NCI-H1694 treated with DMSO at 0.1 percent for 48 hours (cell line): Measurements from ENCODE around the gene C11orf52.
A peak's percentile ranks its signal among the peaks of the same experiment; 100 is the strongest.

Experiments used
- DNase-seq: peaks from one replicate; lab custom pipeline; 2025; lab: John Stamatoyannopoulos, UW

C11orf52 gene

GRCh38 chr11:111939836-111940604, 21.3 kb downstream of the C11orf52 start:
- DNase-seq: peak; percentile 29

DNA sequence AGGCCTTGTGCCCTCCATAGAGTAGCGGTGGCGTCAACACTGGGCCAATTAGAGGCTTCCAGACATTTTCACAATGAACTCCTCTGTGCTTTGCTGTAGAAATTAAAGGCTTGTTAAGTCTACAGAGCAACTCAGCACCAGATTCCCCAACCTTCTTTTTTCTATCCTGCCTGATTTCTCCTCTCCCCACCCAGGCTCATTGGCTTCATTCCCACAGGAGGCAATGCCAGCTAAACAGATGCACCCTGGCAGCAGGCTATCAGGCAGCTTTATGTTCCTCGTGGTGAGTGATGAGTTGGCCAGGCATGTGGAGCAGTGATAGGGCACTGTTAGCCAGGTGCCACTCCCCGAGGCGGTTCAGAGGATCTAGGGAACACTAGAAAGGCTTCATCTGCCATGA, 23.2 kb downstream of the C11orf52 start:
- DNase-seq: peak; percentile 68

DNA sequence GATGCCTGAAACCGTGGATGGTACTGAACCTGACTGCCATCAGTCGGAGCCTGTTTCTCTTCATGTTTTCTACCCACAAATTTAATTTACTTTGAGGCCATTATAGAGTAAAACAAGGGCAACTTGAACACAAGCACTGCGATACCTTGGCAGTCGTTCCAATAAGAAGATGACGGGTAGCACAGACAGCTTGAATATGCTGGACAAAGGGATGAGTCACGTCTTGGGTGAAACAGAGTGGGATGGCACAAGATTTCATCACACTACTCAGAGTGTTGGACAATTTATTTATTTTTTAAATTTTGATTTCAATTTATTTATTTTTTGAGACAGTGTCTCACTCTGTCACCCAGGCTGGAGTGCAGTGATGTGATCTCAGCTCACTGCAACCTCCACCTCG, 24.1 kb downstream of the C11orf52 start:
- DNase-seq: no peak

GRCh38 chr11:111944139-111944538, 25.4 kb downstream of the C11orf52 start:
- no peak for DNase-seq

- DNase-seq: no peak
Measured at GRCh38 chr11:111944651-111945051, 25.9 kb downstream of the C11orf52 start.

DNA sequence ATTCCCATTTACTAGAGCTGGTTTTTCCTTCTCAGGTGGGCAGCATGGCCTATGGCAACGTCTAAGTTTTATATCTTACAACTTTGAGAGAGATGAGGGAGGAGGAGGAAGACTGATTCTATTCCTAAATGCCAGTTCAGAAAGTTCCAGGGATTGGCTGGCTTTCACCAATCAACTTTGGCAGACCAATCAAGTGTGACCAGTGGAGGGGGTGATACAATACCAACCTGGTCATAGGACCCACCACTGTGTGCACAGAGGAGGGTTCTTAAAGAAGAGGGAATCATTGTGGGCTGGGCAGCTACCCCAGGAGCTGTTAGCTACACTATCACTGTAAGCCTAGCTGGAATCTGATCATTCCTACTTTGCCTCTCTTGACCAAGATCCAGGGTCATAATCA, 26.5 kb downstream of the C11orf52 start:
- DNase-seq: no peak

DNA sequence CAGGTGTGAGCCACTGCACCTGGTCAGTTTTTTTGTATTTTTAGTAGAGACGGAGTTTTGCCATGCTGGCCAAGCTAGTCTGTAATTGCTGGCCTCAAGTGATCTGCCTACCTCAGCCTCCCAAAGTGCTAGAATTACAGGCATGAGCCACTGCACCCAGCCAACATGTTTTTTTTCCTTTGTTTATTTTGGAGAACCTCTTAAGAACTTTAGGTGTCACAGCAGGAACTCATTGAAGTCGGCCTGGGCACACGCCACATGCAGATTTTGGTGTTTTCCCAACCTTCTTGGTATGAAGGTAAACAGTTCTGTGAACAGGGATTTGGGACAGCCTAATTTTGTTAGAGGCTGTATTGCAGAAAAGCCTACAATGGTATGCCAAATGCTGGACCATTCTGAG, 27.8 kb downstream of the C11orf52 start:
- DNase-seq: no peak

- no peak for DNase-seq
Measured at GRCh38 chr11:111947143-111947542, 28.4 kb downstream of the C11orf52 start.

GRCh38 chr11:111949519-111950426, 31.1 kb downstream of the C11orf52 start:
- no peak for DNase-seq

GRCh38 chr11:111951565-111951964, 32.9 kb downstream of the C11orf52 start:
- no peak for DNase-seq

DNA sequence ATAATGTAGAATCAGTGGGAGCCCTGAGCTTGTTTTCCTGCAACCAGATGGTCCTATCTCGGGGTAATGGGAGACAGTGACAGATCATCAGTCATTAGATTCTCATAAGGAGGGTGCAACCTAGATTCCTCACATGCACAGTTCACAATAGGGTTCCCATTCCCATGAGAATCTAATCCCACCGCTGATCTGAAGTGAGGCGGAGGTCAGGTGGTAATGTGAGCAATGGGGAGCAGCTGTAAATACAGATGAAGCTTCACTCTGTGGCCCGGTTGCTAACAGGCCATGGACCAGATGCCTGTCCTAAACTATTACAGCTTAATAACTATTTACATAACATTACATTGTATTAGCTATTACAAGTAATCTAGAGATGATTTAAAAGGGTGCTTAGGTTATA, 35.4 kb downstream of the C11orf52 start:
- no peak for DNase-seq

- DNase-seq: peak; percentile 30
Measured at GRCh38 chr11:111957663-111958444, 39.1 kb downstream of the C11orf52 start.

GRCh38 chr11:111960916-111961315, 42.2 kb downstream of the C11orf52 start:
- DNase-seq: no peak

GRCh38 chr11:111961389-111962300, 42.9 kb downstream of the C11orf52 start:
- no peak for DNase-seq

DNA sequence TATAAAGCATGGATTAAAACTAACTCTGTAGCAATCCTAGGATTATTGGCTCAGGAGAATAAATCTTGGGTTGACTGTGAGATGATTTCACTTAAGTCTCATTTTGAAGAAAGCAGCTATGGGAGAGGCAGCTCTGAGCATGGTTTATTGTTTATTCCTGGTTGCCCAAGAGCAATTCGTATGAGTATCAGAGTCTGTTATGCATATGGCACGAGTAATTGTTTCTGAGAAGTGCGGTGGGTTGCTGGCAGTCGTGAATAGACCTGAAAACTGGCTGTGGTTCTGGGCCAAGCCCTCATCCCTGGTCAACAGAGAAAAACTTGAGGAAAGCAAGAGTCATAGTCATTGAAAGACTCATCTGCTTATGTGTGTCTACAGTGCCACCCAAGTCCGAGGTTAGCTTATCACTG, 45.2 kb downstream of the C11orf52 start:
- no peak for DNase-seq

DNA sequence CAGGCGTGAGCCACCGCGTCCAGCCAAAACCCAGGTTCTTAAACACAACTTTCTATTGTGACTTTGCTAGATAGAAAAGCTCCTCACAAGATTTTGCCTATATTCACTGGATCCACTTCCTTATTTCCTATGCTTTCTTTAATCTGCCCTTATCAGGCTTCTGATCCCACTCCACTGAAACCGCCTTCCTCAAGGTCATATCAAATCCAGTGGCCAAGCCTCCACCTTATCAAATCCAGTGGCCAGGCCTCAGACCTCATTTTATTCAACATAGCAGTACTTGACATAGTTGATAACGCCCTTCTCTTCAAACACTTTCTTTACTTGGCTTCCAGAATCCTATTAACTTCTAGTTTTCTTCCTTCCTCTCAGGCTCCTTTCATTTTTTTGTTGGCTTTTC, 48.0 kb downstream of the C11orf52 start:
- no peak for DNase-seq

DNA sequence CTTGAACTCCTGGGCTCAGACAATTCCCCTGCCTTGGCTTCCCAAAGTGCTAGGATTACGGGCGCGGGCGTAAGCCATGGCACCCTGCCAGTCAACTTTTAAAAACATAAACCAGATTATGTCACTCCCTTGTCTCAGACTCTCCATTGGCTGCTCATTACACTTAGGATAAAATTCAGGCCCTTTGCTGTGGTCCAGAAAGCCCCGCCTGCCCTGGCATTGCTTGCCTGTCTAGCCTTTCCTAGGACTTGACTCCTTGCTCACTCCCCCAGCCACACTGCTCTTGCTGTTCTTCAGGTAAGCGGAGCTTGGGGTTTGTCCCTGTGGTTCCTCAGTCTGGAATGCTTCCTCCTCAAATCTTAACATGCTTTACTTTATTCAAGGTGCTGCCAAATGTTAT, 48.9 kb downstream of the C11orf52 start:
- no peak for DNase-seq

GRCh38 chr11:111969344-111969743, 50.6 kb downstream of the C11orf52 start:
- no peak for DNase-seq

DNA sequence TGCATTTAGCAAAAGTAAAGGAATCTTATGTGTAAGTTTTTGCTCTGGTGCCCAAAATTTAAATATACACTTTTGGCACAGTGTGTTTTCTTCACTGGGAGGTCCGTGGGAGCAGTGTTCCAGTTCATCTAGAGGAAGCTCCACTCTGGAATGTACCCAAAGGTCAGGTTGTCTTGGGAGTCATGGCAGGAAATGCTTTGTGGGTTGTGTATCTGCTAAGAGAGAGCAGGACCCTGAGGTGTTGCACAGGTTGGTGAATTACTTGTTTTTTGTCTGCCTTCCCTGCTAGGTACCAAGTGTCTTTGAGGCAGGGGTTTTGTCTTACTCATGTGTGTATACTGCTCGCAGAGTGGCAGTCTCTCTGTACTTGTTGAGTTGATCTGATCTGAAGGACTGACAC, 55.7 kb downstream of the C11orf52 start:
- no peak for DNase-seq

- DNase-seq: no peak
Measured at GRCh38 chr11:111975076-111975806, 56.5 kb downstream of the C11orf52 start.
